GM21381 (cell line): ENCODE measurements around the gene FUT9.

Source experiments
- ATAC-seq: cut with Tn5 transposase; IDR thresholded peaks from one replicate; pipeline ENCODE4 v1.9.1; 2021; ENCODE audit warnings: mild to moderate bottlenecking, moderate library complexity; ENCODE audit not compliant: unreplicated experiment

Gene FUT9

GRCh38 chr6:96015518-96016333 is at the start of gene FUT9:
Gene FUT9, plus strand, starts transcription at chr6:96015974. Its CDS starts 187,182 bp downstream, at chr6:96203156.
- no peak for ATAC-seq

DNA sequence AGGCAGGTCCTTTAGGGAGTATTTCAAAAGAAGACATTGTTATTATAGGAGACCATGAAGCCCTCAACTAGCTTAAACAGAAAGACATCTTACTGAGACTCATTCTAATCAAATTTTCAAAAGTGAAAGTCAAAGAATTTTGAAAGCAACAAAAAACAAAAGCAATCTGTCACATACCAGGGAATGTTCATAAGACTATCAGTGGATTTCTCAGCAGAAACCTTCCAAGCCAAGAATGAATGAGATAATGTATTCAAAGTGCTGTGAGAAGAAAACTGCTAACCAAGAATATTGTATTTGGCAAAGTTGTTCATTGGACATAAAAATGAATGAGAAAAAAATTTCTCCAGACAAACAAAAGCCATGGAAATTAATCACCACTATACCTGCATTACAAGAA is 48.2 kb upstream of the FUT9 start:
- ATAC-seq = no peak

- no peak for ATAC-seq
These were observed 41.8 kb upstream of the FUT9 start for GRCh38 chr6:95973976-95974375.

DNA sequence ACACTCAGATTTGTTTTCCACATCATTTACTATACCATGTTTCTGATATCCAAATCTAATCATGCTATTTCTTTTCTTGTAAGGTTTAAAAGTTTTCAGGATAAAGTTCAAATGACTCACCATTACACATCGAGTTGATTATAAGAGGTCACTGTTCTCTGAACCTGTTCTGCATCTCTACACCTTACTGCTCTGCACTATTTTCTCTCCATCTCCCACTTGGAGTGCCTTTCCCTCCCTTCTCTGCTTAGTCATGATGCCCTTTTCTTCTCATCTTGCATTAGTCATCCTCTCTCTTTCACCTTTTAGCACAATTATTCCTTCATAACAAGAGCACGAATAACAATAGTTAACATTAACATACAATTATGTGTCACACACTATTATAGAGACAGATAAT is 37.5 kb upstream of the FUT9 start:
- ATAC-seq = no peak

GRCh38 chr6:95991906-95992305 is 23.9 kb upstream of the FUT9 start:
- no peak for ATAC-seq

DNA sequence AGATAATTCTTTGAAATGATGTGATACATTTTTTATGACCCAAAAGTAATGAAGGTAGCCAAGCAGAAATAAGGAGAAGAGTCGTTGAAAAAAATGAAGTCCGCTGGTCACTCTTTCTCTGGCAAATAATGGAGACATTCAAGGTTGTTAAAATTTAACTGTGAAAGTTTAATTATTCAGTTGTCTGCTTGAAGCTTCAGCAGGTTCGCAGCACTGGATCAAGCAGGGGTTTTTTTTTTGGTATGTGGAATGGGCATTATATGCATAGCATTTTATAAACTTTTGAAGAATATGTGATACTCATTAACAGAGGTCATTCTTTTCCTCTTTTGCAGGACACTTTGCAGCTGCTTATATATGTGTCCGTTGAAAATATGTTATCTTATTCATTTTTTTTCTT is 21.6 kb upstream of the FUT9 start:
- ATAC-seq = no peak

GRCh38 chr6:95998133-95998532 is 17.6 kb upstream of the FUT9 start:
- no peak for ATAC-seq

DNA sequence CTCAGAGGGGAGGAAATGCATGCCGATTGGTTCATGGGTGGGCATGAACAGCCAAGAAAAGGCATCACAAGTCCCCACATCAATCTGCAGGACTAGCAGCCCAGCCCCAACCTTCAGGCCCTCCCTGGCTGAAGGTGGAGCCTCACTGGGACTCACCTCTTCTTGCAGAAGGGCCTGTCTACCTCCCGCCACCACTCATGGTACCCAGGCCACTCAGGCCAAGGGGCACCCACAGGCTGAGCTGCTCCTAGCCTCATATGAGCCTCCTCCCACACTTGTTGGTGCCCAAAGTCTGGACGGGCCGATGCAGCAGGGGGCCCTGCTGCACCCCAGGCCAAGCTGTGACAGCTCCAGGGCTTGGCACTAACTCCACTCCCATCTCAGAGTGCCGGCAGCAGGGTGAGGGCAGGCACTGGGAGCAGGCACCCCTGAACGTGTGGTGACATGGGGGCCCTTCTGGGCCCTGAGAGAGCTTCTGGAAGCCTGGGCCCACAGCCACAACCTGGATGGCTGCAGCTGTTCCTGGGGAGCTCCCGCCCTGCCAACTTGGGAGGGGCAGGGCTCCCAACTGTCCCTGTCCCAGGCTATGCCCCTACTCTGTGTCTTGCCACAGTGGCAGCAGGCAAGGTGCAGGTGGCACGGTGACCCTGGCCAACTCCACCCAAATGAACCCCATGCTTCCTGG is 13.7 kb upstream of the FUT9 start:
- ATAC-seq = no peak

DNA sequence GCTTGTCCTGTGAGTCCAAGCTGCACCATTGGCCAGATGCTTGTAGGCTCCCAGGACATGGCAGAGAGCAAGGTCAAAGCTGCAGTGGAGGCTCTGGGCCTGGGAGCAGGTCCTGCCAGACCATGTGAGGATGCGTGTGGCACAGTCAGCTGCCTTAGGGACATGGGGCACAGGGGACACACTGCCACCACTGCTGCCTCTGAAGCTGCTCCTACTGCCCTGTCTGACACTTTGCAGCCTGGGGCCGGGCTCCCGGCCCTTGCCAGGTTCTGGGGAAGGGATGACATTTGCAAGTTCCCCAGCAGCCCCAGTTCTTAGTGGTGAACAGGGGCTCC is 13.2 kb upstream of the FUT9 start:
- ATAC-seq = no peak

DNA sequence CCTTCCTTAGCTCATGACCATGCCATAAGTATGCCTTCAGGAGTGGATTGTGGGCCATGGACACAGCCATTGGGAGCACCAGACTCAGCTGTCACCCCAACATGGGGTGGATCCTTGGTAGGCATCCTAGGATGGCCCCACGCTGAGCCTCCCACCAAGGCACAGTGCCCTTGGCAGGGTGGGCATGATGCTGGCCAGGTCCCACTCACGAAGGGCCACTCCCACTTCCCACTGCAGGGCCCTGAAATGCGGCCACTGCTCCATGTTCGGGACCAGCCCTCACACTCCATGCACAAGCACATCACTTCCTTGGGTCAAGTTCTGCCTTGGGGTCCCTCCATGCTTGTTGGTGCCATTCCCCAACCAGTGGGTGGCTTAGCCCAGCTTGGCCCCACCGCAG is 12.9 kb upstream of the FUT9 start:
- ATAC-seq = no peak

- ATAC-seq = no peak
These were observed 8.1 kb upstream of the FUT9 start for GRCh38 chr6:96007663-96008062.

- no peak for ATAC-seq
These were observed 2.2 kb upstream of the FUT9 start for GRCh38 chr6:96013531-96013930.

DNA sequence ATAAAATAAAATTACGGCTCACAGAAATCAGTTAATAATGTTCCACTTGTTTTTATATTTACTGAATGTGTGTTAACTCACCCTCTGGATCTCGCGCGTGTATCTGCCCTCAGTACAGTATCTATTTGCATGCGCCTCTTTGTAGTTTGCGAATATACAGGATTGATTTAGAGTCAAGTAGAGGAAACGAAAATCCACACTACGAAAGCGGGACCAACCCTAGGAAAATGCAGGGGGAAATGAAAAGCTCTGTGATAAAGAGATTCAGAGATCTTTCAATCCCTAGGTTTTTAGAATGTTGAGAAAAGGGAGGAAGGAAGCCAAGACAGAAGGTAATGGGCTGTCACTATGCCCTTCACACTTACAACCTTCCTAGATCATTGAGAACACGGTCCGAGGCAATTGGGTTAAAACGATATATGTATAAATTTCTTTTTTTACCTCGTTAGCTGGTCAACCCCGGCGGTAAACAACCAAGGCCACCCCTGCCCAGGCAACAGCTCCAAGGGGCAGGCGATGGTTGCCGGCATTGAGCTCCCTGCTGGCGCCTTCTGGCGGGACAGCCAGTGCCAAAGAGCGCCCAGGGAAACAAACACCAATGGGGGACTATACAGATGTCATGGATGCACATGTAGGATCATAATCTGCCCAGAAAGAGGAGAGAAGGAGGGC is 792 bp upstream of the FUT9 start:
- no peak for ATAC-seq

GRCh38 chr6:96016334-96017069 is 728 bp downstream of the FUT9 start:
- ATAC-seq = no peak

GRCh38 chr6:96017070-96017359 is 1.2 kb downstream of the FUT9 start:
- ATAC-seq = no peak

DNA sequence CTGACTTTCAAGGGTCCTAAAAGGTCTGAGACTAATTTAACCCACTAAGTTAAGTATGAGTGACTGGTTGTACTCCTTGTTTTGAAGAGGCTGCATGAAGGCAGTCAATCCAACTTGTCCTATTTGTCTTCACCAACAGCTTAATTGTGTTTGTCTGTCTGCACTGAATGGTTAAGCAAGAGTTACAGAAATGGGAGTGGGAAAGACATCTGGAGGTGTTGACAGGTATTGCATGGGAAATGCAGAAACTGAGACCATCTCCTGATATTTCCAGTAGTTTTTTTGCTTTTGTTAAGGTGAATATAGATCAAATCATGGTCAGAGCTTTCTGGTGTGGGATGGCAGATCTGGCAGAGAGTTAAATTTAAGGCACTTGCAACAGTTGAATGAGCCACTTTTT is 6.5 kb downstream of the FUT9 start:
- no peak for ATAC-seq

DNA sequence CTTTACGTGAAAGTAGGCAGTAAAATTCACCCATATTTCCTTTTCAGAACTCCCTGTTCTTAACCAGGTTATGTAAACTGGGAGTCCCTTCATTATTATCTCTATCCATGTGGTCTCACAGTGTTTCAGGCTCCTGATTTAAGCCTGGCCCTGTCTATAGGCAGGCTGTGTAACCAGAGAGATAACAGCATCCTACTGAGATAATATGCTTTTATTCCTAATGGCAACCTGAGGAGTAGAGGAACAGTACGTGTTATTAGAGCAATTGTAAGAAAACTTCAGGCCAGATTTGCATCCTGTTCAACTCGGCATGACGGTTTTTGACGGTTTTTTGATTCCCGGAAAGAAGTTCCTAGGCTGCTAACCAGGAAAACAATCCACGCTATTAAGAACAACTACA is 16.9 kb downstream of the FUT9 start:
- no peak for ATAC-seq

GRCh38 chr6:96051555-96051954 is 35.8 kb downstream of the FUT9 start:
- ATAC-seq = no peak

- no peak for ATAC-seq
These were observed 42.3 kb downstream of the FUT9 start for GRCh38 chr6:96058082-96058481.

DNA sequence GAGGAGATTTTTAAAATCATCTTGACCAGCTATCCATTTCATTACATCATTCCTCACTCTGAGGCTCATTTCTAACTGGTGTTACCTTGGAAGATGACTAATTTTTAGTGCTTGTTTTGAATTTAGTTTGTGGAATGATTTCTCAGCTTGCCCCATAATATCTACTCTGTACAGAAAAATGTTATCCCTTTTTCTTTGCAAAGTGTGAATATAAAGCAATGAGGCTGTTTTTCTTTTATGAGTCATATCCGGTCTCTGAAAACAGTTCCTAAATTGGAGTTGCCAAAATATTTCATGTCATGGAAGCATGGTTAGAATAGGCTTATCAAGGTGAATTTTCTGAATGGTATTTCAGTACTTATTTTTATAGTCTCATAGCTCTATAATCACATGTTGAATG is 43.8 kb downstream of the FUT9 start:
- ATAC-seq = no peak

DNA sequence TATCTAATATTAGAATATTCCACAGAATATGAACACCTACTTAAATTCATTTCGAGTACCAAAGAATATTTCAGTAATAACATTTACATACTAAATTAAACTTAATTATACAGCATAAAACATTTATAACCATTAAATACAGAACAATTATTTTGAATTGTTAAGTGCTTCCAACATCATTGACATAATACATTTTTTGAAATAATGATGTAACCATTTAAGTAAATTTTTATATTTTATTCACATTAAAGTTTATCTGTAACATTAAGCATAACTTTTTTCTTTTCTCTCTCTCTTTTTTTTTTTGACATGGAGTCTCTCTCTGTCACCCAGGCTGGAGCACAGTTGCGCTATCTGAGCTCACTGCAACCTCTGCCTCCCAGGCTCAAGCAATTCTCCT is 44.5 kb downstream of the FUT9 start:
- no peak for ATAC-seq

- no peak for ATAC-seq
These were observed 49.4 kb downstream of the FUT9 start for GRCh38 chr6:96065213-96065612.
